Vagina (tissue), 2 donors: ENCODE results near the gene EPB41L2. TPM values are rescaled to one million over a fixed set of nuclear protein-coding genes. Genes with fewer than 3 reads are reported as not detected.

Experiments used
- DNase-seq, 2 donors: peaks; one replicate each; pipeline ENCODE4 v3.0.0-alpha.2; 2017; ENCODE audit errors: extremely low spot score in 2 of 2
- H3K27ac ChIP-seq: fragments of 200-600 bp; sonication (generic); one replicate; pipeline ENCODE4 v1.5.1; 2019
- H3K27me3 ChIP-seq: fragments of 200-600 bp; sonication (generic); one replicate; pipeline ENCODE4 v1.5.1; 2019
- H3K36me3 ChIP-seq, 2 donors: fragments of 200-600 bp; sonication (generic); one replicate each; pipeline ENCODE4 v1.5.1; 2017 to 2019
- H3K4me1 ChIP-seq: fragments of 200-600 bp; sonication (generic); one replicate; pipeline ENCODE4 v1.5.1; 2019
- H3K4me3 ChIP-seq, 2 donors: fragments of 200-600 bp; sonication (generic); 1 replicate in 1 of 2; 2 replicates in 1 of 2; pipeline ENCODE4 v1.5.1; 2016 to 2019
- H3K9me3 ChIP-seq: fragments of 200-600 bp; sonication (generic); one replicate; pipeline ENCODE4 v1.5.1; 2019
- POLR2A ChIP-seq, 2 donors: fragments of 450-650 bp; IDR thresholded peaks; one replicate each; pipeline ENCODE4 v1.6.1; 2017; ENCODE audit warnings: antibody characterized with exemption in 2 of 2, mild to moderate bottlenecking in 2 of 2, moderate library complexity in 2 of 2
- POLR2AphosphoS5 ChIP-seq, 2 donors: sonication (generic); formaldehyde crosslinking; IDR thresholded peaks; one replicate each; pipeline ENCODE4 v1.9.0; 2017; ENCODE audit warnings: antibody characterized with exemption in 2 of 2, mild to moderate bottlenecking in 2 of 2, low read depth in 1 of 2; ENCODE audit not compliant: insufficient read depth in 1 of 2
- intact Hi-C: fragments of 100-400 bp; cut with DNase I; formaldehyde crosslinking; loops from one replicate; pipeline ENCODE4 v1.15.1; 2023
- total RNA-seq: library from RNA; depleted of rRNA; stranded (reverse); fragments of >200 nt; gene quantifications from one replicate; pipeline ENCODE4 v1.2.3, GENCODE V29; 2016
- TF ChIP-seq, protein P1 (sequence below), 3 experiments: fragments of 450-650 bp in 2 of 3; fragments of 200-600 bp in 1 of 3; sonication (generic) in 1 of 3; IDR thresholded peaks; one replicate each; pipeline ENCODE4 v1.5.1; 2017 to 2019; ENCODE audit warnings: antibody characterized with exemption in 3 of 3, mild to moderate bottlenecking in 2 of 3, moderate library complexity in 2 of 3

Gene EPB41L2
- total RNA-seq, 1 donor from 2014 or later = 96.7 TPM

DNA sequence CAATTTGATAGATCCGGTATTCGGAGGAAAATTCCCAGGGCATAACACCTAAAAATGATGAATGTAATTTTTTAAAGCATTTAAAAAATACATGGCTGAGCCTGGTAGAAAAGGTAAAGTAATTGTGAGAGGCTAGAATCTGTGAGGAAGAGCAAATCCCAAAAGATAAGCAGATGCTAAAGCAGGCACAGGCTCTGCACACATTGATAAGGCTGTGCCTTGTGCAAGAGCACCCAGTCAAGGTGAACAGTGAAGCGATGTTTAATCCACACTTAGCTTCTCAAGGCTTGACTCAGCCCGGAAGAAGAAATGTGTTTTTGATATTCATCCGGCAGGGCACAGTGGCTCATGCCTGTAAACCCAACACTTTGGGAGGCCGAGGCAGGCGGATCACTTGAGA lies 5.1 kb upstream of the EPB41L2 start:
- intact Hi-C loops = no loop called here
- no peak overlapping the region for H3K4me3 ChIP-seq

DNA sequence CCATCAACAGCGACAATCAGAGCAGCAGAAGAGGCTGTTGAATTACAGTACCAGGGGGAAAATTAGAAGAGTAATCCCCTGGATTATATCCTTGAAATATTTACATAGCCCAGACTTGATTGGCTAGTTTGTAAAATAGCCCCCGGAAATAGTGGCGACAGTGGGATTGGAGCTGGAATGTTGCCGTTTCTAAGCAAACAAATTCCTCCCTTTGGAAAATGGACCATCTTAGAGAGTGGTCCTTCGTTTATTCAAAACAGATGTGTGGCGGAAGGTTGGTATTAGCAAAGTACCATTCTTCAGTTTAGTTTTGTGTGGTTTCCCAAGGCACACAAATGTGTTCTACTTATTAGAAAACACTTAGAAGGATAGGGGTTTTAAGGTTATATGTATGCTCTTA lies 4.5 kb upstream of the EPB41L2 start:
- no peaks in the 10 kb centered on the region for H3K9me3 ChIP-seq

More for the DNA sequence above, 5.1 kb upstream of the EPB41L2 start:
- H3K27ac ChIP-seq = no peak overlapping the region
- H3K27me3 ChIP-seq = no peaks in the 10 kb centered on the region
- H3K9me3 ChIP-seq = no peaks in the 10 kb centered on the region
- TF ChIP-seq, protein P1, sequence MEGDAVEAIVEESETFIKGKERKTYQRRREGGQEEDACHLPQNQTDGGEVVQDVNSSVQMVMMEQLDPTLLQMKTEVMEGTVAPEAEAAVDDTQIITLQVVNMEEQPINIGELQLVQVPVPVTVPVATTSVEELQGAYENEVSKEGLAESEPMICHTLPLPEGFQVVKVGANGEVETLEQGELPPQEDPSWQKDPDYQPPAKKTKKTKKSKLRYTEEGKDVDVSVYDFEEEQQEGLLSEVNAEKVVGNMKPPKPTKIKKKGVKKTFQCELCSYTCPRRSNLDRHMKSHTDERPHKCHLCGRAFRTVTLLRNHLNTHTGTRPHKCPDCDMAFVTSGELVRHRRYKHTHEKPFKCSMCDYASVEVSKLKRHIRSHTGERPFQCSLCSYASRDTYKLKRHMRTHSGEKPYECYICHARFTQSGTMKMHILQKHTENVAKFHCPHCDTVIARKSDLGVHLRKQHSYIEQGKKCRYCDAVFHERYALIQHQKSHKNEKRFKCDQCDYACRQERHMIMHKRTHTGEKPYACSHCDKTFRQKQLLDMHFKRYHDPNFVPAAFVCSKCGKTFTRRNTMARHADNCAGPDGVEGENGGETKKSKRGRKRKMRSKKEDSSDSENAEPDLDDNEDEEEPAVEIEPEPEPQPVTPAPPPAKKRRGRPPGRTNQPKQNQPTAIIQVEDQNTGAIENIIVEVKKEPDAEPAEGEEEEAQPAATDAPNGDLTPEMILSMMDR (IDR thresholded peaks at IDR 0.05) = no peak
- TF ChIP-seq POLR2AphosphoS5 (IDR thresholded peaks at IDR 0.05; ENCODE audit: insufficient read depth in 1 of 2, low read depth in 1 of 2) = no peak
- TF ChIP-seq POLR2A (IDR thresholded peaks at IDR 0.05) = no peak
- DNase-seq = no peak
- no peaks in the 10 kb centered on the region for H3K36me3 ChIP-seq
- peaks cover 8% of the 10 kb centered on the region for H3K4me1 ChIP-seq

DNA sequence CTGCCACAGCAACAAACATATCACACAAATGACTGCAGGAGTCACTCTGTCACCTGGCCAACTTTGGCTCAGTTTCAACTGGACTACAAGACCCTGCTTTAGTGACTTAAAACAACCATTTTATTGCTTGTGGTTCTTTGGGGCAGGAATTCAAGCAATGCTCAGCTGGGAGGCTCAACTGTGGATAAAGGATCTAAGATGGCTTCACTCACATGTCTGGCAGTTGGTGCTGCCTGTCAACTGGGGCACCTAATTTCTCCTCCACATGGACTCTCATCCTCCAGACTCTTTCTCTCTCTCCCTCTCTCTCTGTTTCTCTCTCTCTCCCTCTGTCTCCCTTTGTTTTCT lies 2.8 kb upstream of the EPB41L2 start:
- Histone ChIP-seq H3K27ac (no peak overlapping the region), H3K4me1 (peaks cover 14% of the 10 kb centered on the region), H3K36me3 (no peaks in the 10 kb centered on the region), H3K9me3 (no peaks in the 10 kb centered on the region), H3K27me3 (no peaks in the 10 kb centered on the region), H3K4me3 (no peak overlapping the region)
- intact Hi-C loops = no loop called here
- DNase-seq = no peak
- TF ChIP-seq POLR2AphosphoS5 (IDR thresholded peaks at IDR 0.05; ENCODE audit: insufficient read depth in 1 of 2, low read depth in 1 of 2) (no peak), POLR2A (IDR thresholded peaks at IDR 0.05) (no peak)
- TF ChIP-seq, protein P1 (IDR thresholded peaks at IDR 0.05) = no peak

More for the DNA sequence above, 4.5 kb upstream of the EPB41L2 start:
- H3K36me3 ChIP-seq = no peaks in the 10 kb centered on the region
- no peak overlapping the region for H3K4me3 ChIP-seq
- H3K27me3 ChIP-seq = no peaks in the 10 kb centered on the region
- no peak for DNase-seq
- no peak overlapping the region for H3K27ac ChIP-seq
- TF ChIP-seq POLR2A (IDR thresholded peaks at IDR 0.05) (no peak), POLR2AphosphoS5 (IDR thresholded peaks at IDR 0.05; ENCODE audit: insufficient read depth in 1 of 2, low read depth in 1 of 2) (no peak)
- TF ChIP-seq, protein P1 (IDR thresholded peaks at IDR 0.05) = no peak
- peaks cover 8% of the 10 kb centered on the region for H3K4me1 ChIP-seq
- intact Hi-C loops = no loop called here

DNA sequence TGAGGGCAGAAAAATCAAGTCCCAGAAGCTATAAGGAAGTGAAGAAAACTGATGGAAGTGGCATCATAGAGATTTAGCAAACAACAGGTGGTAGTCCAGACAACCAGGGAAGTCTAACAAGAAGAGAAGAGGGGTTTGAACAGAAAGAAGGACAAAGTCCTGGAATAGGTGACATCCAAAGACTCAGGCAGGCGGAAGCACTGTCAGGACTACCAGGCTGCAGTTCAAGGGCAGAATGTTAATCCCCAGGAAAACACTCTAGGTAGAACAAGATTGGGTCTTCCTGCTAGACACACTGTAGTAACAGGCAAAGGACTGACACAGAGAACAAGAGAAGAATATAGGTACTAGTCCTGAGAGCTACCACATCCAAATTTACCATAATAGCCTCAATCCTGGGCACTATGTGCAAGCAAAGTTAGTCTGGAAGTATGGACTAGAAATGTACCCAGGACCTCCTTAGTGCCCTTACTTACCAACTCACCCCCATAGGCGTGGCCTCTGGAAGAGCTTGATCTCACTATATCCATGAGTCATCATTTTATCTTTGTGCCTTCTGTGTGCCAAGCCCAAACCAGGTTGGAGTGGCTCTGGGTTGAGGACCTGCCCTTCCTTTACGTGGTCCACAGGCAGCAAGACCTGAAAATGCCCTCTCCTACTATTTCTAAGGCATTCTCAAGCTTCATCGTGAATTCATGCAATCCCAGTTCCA lies 2.2 kb upstream of the EPB41L2 start:
- intact Hi-C loops = no loop called here

More for the DNA sequence above, 2.2 kb upstream of the EPB41L2 start:
- H3K4me3 ChIP-seq = no peak overlapping the region
- no peak for DNase-seq
- no peaks in the 10 kb centered on the region for H3K36me3 ChIP-seq
- H3K9me3 ChIP-seq = no peaks in the 10 kb centered on the region
- no peak overlapping the region for H3K27ac ChIP-seq
- peaks cover 14% of the 10 kb centered on the region for H3K4me1 ChIP-seq
- no peak for TF ChIP-seq POLR2AphosphoS5 (IDR thresholded peaks at IDR 0.05; ENCODE audit: insufficient read depth in 1 of 2, low read depth in 1 of 2)
- no peak for TF ChIP-seq POLR2A (IDR thresholded peaks at IDR 0.05)
- TF ChIP-seq, protein P1 (IDR thresholded peaks at IDR 0.05) = no peak
- no peaks in the 10 kb centered on the region for H3K27me3 ChIP-seq
